BE2C (cell line): Measurements from ENCODE around the gene FOXRED1.

Source experiments
- DNase-seq: peaks from one replicate; pipeline ENCODE4 v3.0.0-alpha.2; 2020
- H3K27me3 ChIP-seq: fragments of 250-450 bp; sonication (Bioruptor Pico); 2 replicates; pipeline ENCODE4 v1.5.1; 2020; ENCODE audit warnings: mild to moderate bottlenecking
- H3K36me3 ChIP-seq: fragments of 250-450 bp; sonication (Bioruptor Pico); 2 replicates; pipeline ENCODE4 v1.5.1; 2020; ENCODE audit warnings: mild to moderate bottlenecking
- H3K4me1 ChIP-seq: fragments of 250-450 bp; sonication (Bioruptor Pico); 2 replicates; pipeline ENCODE4 v1.5.1; 2020
- H3K4me3 ChIP-seq: 2 replicates; pipeline ENCODE4 v1.5.1; 2011; ENCODE audit warnings: low read depth, low read length
- H3K9me3 ChIP-seq: fragments of 250-450 bp; sonication (Bioruptor Pico); 2 replicates; pipeline ENCODE4 v1.5.1; 2020
- TF ChIP-seq, protein P1 (sequence below): IDR thresholded peaks from 2 replicates; pipeline ENCODE4 v1.5.1; 2012; ENCODE audit warnings: mild to moderate bottlenecking, low read depth, low read length

FOXRED1 gene

DNA sequence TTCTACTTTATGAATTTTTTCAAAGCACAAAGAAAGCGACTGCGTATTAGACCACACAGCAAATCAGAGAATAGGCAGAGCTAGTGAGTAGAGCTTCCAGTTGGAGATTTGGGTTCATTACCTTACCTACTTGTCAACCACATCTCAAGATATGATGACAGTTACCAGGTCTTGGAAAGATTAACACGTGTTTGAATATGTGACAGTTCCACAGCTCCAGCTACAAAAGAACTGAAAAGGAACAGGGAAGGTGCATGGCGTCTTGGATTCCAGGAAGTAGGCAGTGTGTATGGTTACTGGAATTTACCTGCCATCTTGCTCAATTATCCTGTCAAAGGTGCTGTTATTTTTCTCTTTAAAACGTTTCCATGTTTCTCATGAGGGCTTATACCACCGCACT lies 19.3 kb downstream of the FOXRED1 start:
- Histone ChIP-seq H3K4me3 (no peak overlapping the region), H3K4me1 (peaks cover 15% of the 10 kb centered on the region), H3K27me3 (no peaks in the 10 kb centered on the region), H3K36me3 (peaks cover 15% of the 10 kb centered on the region), H3K9me3 (no peaks in the 10 kb centered on the region)
- TF ChIP-seq, protein P1, sequence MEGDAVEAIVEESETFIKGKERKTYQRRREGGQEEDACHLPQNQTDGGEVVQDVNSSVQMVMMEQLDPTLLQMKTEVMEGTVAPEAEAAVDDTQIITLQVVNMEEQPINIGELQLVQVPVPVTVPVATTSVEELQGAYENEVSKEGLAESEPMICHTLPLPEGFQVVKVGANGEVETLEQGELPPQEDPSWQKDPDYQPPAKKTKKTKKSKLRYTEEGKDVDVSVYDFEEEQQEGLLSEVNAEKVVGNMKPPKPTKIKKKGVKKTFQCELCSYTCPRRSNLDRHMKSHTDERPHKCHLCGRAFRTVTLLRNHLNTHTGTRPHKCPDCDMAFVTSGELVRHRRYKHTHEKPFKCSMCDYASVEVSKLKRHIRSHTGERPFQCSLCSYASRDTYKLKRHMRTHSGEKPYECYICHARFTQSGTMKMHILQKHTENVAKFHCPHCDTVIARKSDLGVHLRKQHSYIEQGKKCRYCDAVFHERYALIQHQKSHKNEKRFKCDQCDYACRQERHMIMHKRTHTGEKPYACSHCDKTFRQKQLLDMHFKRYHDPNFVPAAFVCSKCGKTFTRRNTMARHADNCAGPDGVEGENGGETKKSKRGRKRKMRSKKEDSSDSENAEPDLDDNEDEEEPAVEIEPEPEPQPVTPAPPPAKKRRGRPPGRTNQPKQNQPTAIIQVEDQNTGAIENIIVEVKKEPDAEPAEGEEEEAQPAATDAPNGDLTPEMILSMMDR = no peak
- DNase-seq = no peak

GRCh38 chr11:126290887-126291286 lies 21.9 kb downstream of the FOXRED1 start:
- Histone ChIP-seq H3K4me1 (peaks cover 15% of the 10 kb centered on the region), H3K36me3 (peaks cover 30% of the 10 kb centered on the region), H3K4me3 (no peak overlapping the region), H3K9me3 (no peaks in the 10 kb centered on the region), H3K27me3 (no peaks in the 10 kb centered on the region)
- peak; percentile 77 for DNase-seq
- TF ChIP-seq, protein P1 = no peak

DNA sequence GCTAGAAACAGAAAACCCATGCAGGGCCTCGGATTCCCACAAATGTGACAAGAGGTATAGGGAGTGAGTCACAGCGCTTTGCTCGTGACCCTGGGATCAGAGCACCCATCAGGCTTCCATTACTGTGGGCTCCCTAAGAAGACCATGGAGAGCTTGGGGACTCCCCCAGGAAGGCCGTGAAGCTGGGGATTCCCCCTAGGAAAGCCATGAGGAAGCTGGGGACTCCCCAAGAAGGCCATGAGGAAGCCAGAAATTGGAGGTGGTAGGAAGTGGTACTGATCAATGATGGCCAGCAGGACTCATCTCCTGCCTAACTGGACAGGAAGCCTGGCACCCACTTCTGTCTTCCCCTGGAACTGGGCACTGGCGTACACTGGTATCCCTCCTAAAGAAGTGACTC lies 24.8 kb downstream of the FOXRED1 start:
- no peaks in the 10 kb centered on the region for H3K9me3 ChIP-seq
- H3K36me3 ChIP-seq = peaks cover 35% of the 10 kb centered on the region
- no peak for DNase-seq
- no peaks in the 10 kb centered on the region for H3K27me3 ChIP-seq
- TF ChIP-seq, protein P1 = no peak
- peaks cover 15% of the 10 kb centered on the region for H3K4me1 ChIP-seq
- no peak overlapping the region for H3K4me3 ChIP-seq

DNA sequence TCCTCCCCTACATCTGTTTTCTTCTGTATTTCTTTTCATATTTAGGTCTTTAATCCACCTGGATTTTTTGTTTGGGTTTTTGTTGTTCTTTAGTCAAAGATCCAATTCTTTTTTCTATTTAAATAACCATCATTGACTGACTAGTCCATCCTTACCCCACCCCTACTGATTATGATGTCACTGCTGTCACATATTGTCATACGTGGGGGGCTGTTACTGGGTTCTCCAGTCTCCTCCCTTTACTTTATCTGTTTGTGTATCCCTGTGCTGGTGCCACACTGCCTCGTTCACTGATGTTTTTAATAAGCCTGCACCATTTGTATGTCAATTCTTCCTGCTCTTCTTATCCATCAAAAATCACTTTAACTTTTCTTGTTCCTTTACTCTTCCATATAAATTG lies 28.1 kb downstream of the FOXRED1 start:
- Histone ChIP-seq H3K27me3 (no peaks in the 10 kb centered on the region), H3K9me3 (no peaks in the 10 kb centered on the region), H3K36me3 (peaks cover 40% of the 10 kb centered on the region), H3K4me3 (no peak overlapping the region), H3K4me1 (no peaks in the 10 kb centered on the region; the same call in 1 of the 2 replicates)
- TF ChIP-seq, protein P1 = no peak
- DNase-seq = no peak

GRCh38 chr11:126303623-126304456 lies 34.9 kb downstream of the FOXRED1 start, which contains the start of gene DCPS:
TSS of gene DCPS (plus strand) at chr11:126304060. CDS start at chr11:126304081, 21 bp downstream.
- Histone ChIP-seq H3K27me3 (no peaks in the 10 kb centered on the region), H3K4me1 (no peaks in the 10 kb centered on the region), H3K4me3 (peak within 1 kb of the TSS; percentile 67), H3K36me3 (peaks cover 14% of the 10 kb centered on the region), H3K9me3 (no peaks in the 10 kb centered on the region)
- peak; percentile 86 for DNase-seq
- TF ChIP-seq, protein P1 = no peak

DNA sequence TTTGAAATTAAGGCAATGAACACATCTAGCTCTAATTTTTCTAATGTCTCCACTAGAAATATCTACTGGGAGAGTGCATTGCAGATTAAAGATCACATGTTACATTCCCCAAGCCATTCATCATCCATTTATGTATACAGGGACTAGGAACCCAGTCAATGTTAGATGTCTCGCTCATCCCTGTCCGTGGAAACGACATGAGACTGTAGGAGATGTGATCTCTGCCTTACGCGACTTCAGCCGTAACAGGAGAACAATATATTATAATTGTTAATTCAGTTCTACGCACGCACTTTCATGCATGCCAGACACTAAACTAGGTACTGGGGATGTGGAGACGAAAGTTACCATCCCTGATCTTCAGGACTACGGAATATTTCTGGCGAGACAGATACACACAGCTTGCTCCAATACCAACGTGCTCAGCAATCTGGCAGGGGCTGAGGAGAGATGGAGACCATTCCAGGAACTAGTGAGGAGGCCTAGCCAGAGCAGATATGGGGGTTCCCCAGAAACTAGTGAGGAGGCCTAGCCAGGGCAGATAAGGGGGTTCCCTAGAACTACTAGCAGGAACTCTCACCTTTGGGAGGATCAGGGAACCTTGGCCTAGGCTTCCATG lies 35.6 kb downstream of the FOXRED1 start:
- Histone ChIP-seq H3K36me3 (peaks cover 14% of the 10 kb centered on the region), H3K27me3 (no peaks in the 10 kb centered on the region), H3K4me3 (peak overlapping the region; percentile 67), H3K4me1 (no peaks in the 10 kb centered on the region), H3K9me3 (no peaks in the 10 kb centered on the region)
- no peak for DNase-seq
- TF ChIP-seq, protein P1 = no peak
